Activated CD4-positive, CD25-positive, alpha-beta regulatory T cell (primary cell): ENCODE results near the gene RNASE13.
A peak's percentile ranks its signal among the peaks of the same experiment; 100 is the strongest.

Source experiments
- DNase-seq, 4 experiments: peaks; one replicate each; lab custom pipeline; 2025; lab: John Stamatoyannopoulos, UW

The RNASE13 gene, protein sequence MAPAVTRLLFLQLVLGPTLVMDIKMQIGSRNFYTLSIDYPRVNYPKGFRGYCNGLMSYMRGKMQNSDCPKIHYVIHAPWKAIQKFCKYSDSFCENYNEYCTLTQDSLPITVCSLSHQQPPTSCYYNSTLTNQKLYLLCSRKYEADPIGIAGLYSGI

DNA sequence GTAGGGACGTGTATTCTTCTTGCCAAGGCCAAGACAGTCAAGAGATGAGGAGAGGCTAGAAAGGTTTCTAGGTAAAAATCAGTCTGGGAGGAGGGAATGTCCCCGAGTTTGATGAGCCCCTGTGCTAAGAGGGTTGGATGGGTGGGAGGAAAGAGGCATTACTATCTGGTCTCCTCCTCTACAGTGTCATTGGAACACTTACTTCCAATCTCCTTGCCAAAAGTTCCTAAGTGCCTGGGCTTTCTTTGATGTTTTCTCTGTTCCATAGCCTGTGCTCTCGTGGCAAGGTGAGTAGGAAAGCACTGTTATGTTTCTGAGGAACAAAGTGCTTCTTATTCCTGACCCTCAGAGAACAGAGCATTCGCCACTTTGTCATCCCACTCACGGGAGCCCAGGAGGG is at the start of gene RNASE13:
RNASE13 (minus strand) TSS at position 101 of the 400 bp plus-strand sequence. CDS start 519 bp downstream, outside the sequence.
- no peak for DNase-seq

DNA sequence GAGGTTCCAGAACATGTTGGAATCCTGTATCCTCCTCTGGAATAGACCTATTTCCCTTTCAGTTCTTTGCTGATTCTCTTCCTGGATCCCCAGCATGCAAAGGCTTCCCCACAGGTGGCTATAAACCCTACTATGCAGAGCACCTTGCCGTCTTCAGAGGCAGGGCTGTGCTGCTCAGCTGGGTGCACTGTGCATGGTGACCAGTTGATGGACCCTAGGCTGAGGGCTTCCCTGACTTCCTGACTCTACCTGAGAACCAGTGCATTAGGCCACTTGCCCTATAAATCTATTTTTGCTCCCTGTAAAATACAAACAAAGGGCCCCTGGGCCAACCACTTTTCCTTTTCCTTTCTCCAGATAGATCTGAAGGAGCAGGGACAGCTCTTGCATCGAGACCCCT is 49.8 kb upstream of the RNASE13 start:
- DNase-seq: no peak

DNA sequence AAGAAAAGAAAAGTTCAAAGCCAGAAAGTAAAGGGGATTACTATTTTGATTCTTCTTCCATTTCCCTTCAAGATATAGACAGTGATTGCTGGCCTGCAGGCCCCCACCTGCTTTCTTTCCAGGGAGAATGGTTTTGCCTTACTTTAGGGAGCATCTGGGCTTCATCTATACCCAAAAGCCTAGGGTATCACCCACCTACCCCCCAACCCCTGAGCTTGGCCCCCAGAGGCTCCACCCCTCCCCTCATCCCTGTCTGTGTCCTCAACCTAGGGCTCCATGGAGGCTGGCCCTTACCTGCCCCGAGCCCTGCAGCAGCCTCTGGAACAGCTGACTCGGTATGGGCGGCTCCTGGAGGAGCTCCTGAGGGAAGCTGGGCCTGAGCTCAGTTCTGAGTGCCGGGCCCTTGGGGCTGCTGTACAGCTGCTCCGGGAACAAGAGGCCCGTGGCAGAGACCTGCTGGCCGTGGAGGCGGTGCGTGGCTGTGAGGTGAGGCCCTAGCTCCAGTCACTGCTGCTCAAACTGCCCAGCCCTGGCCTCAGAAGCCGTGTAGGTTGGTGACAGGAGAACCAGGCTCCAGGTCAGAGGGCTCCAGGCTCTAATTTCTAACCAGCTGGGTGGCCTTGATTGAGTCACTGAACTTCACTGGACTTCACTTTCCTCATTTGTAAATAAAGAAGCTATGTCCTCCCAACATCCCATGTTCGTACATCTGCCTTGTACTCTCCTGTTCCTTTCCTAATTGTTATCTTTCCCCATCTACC is 49.1 kb upstream of the RNASE13 start:
- DNase-seq: no peak

DNA sequence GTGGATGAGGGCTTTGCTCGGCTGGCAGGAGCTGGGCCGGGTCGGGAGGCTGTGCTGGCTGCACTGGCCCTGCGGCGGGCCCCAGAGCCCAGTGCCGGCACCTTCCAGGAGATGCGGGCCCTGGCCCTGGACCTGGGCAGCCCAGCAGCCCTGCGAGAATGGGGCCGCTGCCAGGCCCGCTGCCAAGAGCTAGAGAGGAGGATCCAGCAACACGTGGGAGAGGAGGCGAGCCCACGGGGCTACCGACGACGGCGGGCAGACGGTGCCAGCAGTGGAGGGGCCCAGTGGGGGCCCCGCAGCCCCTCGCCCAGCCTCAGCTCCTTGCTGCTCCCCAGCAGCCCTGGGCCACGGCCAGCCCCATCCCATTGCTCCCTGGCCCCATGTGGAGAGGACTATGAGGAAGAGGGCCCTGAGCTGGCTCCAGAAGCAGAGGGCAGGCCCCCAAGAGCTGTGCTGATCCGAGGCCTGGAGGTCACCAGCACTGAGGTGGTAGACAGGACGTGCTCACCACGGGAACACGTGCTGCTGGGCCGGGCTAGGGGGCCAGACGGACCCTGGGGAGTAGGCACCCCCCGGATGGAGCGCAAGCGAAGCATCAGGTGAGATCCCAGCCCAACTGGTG is 47.0 kb upstream of the RNASE13 start:
- no peak for DNase-seq

DNA sequence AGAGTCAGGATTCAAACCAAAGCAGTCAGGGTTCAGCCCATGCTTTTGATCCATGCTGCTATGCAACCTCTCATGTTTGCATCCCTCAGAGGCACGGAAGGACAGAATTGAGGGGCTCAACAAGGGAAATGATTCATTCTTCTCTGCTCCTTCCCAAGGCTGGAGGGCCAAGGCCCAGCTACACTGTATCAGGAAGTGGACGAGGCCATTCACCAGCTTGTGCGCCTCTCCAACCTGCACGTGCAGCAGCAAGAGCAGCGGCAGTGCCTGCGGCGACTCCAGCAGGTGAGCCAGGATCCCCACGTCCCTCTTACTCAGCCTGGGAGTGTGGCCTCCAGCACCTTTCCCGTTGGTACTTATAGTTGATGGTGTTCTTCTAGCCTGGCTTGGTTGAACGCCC is 44.1 kb upstream of the RNASE13 start:
- DNase-seq: no peak

DNA sequence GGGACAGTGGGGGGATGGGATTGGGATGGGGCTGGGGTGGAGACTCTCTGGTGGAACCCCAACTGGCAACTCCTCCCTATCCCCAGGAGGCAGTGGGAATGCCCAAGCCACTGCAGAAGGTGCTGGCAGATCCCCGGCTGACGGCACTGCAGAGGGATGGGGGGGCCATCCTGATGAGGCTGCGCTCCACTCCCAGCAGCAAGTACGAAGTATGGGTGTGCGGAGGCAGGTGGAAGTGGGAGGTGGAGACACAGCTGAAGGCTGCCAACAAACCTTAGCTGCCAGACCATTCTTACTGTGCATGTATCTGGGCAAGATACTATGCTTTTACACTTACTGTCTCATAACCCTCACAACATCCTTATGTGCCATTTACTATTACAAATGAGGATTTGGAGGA is 43.7 kb upstream of the RNASE13 start:
- DNase-seq: no peak

DNA sequence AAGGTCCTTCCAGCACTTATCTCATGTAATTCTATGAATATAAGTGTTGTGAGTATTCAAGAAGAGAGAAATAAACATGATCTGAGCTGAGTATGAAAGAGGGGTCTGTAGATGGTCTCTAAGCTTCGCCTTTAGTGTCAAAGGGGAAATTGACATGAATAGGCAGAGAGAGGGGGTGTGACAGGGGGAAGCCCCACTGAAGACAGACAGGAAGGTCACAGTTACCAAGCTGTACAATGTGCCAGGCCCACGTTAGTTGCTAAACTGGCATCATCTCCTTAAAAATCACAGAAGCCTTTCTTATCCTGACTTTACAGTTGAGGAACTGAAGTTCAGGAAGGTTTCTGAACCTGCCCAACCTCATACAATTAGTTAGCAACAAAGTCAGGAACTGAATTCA is 43.1 kb upstream of the RNASE13 start:
- no peak for DNase-seq

DNA sequence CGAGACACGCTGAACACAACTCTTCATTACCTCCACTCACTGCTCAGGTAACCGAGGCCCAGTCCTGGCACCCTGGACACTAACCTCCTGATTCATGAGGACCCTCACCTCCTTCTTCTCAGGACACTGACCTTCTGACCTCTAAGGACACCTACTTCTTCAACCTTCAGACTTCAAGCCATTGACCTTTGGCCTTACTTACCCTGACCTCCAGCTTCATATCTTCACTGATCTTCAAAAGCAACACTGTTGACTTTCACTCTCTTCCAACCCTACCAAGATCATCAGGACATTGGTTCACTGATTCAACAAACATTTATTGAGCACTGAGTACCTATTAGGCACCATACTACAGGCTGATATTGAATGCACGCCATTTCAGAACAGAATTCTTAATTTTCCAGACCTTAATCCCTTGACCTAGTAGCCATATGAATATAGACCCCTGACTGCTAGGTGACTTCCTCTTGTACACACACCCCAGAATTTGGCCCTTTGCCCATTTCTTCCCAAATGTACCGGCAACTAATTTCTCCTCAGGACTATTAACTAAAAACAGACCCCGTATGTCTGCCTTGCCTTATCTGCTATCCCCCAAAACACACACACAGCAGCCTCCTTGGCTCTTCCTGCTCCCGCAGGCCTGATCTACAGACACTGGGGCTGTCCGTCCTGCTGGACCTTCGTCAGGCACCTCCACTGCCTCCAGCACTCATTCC is 41.3 kb upstream of the RNASE13 start:
- DNase-seq: no peak

DNA sequence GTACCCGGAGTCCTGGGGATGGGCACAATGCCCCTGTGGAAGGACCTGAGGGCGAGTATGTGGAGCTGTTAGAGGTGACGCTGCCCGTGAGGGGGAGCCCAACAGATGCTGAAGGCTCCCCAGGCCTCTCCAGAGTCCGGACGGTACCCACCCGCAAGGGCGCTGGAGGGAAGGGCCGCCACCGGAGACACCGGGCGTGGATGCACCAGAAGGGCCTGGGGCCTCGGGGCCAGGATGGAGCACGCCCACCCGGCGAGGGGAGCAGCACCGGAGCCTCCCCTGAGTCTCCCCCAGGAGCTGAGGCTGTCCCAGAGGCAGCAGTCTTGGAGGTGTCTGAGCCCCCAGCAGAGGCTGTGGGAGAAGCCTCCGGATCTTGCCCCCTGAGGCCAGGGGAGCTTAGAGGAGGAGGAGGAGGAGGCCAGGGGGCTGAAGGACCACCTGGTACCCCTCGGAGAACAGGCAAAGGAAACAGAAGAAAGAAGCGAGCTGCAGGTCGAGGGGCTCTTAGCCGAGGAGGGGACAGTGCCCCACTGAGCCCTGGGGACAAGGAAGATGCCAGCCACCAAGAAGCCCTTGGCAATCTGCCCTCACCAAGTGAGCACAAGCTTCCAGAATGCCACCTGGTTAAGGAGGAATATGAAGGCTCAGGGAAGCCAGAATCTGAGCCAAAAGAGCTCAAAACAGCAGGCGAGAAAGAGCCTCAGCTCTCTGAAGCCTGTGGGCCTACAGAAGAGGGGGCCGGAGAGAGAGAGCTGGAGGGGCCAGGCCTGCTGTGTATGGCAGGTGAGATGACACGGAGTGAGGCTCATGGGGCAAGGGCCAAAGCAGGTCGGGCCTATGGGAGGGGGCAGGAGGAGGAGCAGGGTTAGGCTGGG is 40.0 kb upstream of the RNASE13 start:
- no peak for DNase-seq

DNA sequence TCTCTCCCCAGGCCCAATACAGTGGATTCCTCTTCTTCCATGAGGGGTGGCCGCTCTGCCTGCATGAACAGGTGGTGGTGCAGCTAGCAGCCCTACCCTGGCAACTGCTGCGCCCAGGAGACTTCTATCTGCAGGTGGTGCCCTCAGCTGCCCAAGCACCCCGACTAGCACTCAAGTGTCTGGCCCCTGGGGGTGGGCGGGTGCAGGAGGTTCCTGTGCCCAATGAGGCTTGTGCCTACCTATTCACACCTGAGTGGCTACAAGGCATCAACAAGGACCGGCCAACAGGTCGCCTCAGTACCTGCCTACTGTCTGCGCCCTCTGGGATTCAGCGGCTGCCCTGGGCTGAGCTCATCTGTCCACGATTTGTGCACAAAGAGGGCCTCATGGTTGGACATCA is 39.3 kb upstream of the RNASE13 start:
- DNase-seq: no peak

DNA sequence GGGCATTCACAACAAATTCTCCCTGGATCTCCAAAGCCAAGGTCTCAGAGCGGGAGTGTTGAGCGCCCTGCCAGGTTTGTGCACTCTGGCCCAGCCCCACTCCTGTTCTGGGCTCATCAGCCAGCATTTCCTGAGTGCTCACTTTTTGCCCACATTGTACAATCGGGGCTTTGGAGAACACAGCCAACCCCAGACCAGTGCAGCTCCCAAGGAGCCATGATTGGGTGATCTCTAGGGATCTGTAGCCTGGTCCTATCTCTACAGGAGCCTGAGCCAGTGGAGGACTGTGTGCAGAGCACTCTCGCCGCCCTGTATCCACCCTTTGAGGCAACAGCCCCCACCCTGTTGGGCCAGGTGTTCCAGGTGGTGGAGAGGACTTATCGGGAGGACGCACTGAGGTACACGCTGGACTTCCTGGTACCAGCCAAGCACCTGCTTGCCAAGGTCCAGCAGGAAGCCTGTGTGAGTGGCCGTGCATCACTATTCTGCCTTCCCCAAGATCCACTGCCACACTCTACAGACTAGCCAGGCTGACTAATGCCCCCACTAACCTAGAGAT is 38.3 kb upstream of the RNASE13 start:
- DNase-seq: no peak

DNA sequence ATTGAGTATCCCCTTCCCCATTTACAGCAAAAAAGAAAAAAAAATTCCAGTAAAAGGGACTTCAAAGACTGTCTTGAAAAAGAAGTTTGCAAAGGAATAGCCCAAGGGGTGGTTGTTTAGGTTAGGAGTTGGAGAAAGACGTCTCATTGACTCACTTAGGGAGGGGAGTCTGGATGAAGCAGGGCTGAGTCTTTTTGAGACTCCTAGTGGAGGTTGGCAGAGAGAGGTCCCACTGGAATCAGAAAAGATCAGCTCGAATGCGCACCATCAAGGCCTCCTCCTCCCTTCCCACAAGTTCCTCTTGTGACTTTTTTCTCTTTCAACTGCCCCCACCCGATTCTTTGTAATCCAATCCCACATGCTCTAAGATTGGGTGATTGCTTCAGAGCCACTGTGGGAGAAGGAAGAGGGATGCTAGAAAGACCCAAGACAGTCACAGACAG is 37.4 kb upstream of the RNASE13 start:
- DNase-seq: no peak

DNA sequence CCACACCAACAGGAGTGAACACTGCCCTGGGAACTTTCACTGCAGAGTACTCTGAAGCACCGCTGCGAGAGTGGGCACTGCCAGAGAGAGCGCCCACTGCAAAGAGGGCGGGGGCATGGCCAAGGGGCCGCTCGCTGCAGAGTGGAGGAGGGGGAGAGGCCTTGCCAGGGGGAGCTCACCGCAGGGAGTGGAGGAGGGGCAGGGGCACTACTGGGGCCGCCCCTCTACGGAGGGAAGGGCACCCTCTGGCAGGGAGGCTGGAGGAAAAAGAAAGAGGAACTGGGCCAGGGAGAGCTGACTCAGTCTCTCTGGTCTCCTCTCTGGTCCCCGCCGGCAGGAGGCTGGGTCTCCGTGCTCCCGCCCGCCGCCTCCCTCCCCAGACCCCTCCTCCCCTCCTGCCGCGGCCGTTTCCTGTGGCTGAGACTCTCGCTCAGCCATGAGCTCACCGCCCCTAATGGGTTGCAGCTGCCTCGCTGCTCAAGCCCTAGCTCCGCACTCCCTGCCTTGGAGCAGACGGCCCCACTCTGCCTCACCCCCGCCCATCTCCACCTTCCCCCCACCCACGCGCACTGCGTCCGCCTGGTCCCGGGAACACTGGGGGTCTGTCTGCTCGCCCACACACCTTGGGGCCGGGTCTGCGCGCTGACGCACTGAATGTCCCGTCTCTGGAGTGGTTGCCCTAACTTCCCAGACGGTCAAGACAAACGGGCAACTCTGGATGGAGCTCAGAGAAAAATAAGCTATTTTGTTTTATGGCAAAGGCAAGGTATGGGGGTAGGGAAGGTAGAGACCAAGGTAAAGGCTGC is 36.8 kb upstream of the RNASE13 start:
- peak in 1 of 4 experiments; percentile 20 for DNase-seq

DNA sequence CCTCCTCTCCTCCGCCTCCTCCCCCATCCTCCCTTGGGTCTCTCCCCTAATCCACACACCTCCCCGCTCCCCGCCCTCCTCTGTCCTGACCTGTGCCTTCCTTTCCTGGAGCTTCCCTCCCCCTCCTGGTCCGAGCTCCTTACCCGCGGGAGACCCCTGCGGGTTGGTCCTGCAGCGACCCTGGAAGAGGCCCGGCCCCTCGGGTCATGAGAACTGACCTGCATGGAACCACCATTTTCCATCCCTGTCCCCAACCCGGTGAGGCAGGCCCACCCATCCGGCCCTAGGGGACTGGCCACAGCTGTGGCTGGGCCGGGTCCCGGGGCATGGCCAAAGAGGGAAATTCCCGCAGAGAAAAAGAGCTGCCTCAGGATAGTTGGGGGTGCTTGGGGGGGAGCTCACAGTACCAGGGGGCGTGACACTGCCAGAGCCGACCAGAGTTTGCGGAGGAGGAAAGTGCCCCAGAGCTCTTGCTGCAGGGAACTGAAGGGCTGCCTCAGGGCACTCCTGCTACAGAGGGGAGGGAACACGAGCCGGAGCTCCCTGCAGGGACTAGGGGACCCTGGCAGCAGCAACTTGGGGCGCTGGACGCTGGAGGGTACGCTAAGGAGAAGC is 36.1 kb upstream of the RNASE13 start:
- DNase-seq: no peak

DNA sequence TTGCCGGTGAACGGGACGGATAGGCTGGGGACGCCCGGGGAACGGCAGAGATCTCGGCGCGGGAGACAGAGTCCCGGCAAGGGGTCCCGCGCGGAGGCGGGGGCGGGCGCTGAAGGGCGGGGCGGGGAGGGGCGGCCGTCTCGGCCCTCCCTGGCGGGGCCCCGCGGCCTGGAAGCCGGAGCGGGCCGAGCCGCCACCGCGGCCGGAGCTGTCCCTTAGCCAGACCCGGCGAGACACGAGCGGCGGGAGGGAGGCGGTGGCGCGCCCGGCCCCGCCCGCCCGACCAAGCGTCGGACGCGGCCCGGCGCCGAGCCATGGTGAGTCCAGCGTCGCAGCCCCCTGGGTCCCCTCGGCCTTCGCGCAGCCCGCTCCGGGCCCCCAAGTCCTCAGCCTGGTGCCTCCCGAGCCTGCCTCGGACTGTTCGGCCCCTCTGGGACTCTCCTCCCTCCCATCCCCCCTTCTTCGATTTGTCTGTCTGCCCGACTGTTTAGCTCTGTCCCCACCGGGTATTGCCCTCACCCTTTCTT is 35.5 kb upstream of the RNASE13 start, which contains the start of gene ARHGEF40:
ARHGEF40 (plus strand) TSS at position 222 of the 527 bp plus-strand sequence; CDS start at position 315, 93 bp downstream.
- DNase-seq: no peak

DNA sequence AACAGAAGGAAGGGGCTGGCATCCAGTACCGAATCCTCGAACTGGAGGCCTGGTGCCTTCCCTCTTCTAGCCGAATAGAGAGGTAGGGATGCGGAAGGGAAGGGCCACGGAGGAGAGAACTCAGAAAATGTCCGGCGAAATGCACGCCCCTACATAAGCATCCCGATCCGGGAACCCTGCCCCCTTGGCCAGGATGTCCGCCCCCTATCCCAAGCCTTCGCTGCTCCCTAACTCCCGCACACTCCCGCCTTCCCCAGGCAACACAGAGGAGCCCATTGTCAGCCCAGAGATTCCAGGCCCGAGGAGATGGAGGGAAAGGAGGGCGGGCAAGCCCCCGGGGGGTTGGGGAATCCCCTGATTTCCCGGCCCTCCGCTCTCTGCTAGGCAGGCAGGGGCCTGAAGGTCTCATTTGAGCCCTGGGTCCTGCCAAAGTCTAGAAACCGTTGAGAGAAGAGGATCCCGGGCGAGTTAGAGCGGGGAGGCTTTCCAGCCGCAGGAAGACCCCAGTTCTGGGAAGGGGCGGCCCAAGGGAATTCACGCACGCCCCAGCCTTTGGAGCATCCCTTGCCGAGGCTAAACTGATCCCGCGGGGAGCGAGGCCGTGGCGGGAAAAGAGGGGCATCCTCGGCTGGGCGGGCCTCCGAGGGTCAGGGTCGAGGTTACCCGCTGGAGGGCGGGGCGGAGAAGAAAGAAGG is 34.9 kb upstream of the RNASE13 start:
- DNase-seq: no peak

DNA sequence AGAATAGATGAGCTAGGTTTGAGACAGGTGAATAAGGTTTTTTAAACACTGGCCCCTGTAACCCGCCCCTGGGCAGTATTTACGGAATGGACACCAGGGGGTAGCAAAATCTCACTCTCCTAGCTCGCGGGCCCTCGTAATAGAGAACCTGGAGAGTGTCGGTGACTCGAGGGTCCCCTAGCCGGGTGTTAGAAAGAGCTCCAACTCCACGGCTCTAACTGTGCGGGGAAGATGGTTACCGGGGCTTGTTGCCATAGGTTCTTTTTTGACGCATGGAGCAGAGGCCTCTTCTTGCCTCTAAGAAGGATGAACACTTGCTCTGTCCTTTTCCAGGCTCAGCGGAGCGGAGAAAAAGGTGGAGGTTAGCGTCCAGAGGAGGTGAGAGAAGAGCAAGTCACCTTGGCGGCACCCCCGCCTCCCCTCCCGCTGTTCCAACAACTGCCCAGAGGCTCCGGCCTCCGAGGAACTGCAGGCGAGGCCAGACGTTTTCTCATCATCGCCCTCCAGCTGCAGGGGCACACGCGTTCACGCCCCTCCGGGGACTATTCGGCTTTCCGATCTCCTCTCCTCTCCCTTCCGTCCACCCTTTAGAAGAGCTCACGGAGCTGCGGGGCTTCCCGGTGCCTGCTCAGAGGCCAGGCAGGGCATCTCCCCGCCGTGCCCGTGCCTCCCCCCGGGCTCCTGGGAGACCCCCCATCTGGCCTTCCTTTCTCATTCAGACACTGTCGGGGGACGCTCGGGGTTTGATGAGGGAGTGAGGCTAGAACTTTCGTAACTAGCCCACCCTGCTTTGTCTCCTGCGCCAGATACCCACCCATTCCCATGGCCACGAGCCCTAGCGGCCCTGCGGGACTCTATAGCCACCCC is 34.1 kb upstream of the RNASE13 start:
- peak in 1 of 4 experiments; percentile 23 for DNase-seq
